HAP-1 (cell line): ENCODE data around the gene CPNE4.

ENCODE experiments used
- DNase-seq, 2 experiments: peaks; one replicate each; pipeline ENCODE4 v3.0.0-alpha.2; 2016 to 2020; ENCODE audit warnings: low spot score in 2 of 2
- H3K27me3 ChIP-seq: fragments of 250-450 bp; sonication (Bioruptor Pico); 2 replicates; pipeline ENCODE4 v1.5.1; 2020; ENCODE audit warnings: low read depth, mild to moderate bottlenecking, moderate library complexity
- H3K36me3 ChIP-seq: fragments of 250-450 bp; sonication (Bioruptor Pico); replicated peaks from 2 replicates; pipeline ENCODE4 v1.5.1; 2020; ENCODE audit warnings: mild to moderate bottlenecking
- H3K4me1 ChIP-seq: fragments of 250-450 bp; sonication (Bioruptor Pico); 2 replicates; pipeline ENCODE4 v1.5.1; 2020; ENCODE audit warnings: mild to moderate bottlenecking
- H3K4me3 ChIP-seq: fragments of 250-450 bp; sonication (Bioruptor Pico); 2 replicates; pipeline ENCODE4 v1.5.1; 2020; ENCODE audit warnings: mild to moderate bottlenecking, moderate library complexity
- H3K9me3 ChIP-seq: fragments of 250-450 bp; sonication (Bioruptor Pico); 2 replicates; pipeline ENCODE4 v1.5.1; 2020; ENCODE audit warnings: mild to moderate bottlenecking, moderate library complexity
- in situ Hi-C: fragments of 300-500 bp; cut with MboI; formaldehyde crosslinking; loops from 3 replicates; pipeline ENCODE4 v1.14.3; 2020; ENCODE audit warnings: low sequenced_read_pairs, inconsistent platforms, mixed read lengths

CPNE4 gene

DNA sequence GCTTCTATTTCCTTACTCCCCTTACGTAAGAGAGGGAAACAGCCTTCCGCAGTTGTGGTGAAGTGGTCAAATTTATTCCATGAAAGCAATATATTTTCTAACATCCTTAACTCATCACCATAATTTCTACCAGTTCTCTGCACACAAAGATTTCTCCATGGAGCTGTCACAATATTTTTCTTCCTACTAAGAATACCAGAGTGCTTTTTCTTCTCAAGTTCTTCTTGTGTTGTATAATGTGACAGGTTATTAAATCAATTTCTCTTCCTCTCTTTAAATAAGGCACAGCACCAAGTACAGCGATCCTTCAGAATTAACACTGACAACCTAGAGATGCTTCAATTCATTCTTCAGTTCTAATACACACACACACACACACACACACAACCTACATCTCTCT lies 153.0 kb downstream of the CPNE4 start:
- in situ Hi-C loops = no loop called here
- no peaks in the 10 kb centered on the region for H3K36me3 ChIP-seq
- DNase-seq = no peak
- no peaks in the 10 kb centered on the region for H3K9me3 ChIP-seq
- no peak overlapping the region for H3K4me3 ChIP-seq
- H3K27me3 ChIP-seq = no peaks in the 10 kb centered on the region
- H3K4me1 ChIP-seq = peaks cover 7% of the 10 kb centered on the region

DNA sequence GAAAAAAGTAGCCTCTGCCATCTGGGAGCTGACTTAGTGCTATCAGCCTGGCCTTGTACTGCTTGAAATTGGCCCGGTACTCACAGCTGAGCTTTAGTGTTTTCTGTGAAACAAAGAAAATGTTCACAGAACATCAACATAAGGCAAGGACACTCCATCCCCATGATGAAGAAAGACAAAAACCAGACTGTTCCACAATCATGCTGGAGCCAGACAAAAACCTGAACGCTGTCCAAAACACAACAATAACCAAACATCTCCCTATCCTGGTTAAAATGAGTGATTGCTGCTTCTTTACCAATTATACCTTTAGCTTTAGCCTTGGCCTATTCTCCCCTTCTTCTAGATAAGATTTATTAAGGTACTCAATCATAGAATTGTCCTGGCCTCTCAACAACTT lies 153.9 kb downstream of the CPNE4 start:
- no peaks in the 10 kb centered on the region for H3K9me3 ChIP-seq
- no peak for DNase-seq
- no peaks in the 10 kb centered on the region for H3K27me3 ChIP-seq
- no peaks in the 10 kb centered on the region for H3K36me3 ChIP-seq
- H3K4me1 ChIP-seq = peaks cover 3% of the 10 kb centered on the region
- in situ Hi-C loops = no loop called here
- no peak overlapping the region for H3K4me3 ChIP-seq

DNA sequence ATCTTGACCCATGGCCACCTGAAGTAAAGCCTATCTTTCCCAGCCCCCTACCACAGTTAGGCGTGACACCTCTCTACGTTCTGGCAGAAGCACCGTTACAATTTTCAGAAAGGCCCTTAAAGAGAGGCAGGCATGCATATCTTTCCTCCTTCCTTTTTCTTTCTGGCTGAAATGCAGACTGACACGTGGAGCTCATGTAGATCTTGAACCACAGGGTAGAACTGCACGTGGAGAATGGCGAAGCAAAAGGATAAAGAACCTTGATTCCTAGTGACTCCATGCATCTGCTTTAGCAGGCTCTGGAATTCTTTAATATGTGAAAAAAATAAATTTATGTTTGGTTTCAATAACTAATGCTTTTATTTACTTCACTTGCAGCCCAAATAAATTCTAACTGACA lies 166.6 kb downstream of the CPNE4 start:
- no peaks in the 10 kb centered on the region for H3K9me3 ChIP-seq
- no peaks in the 10 kb centered on the region for H3K36me3 ChIP-seq
- H3K27me3 ChIP-seq = peaks cover 13% of the 10 kb centered on the region
- no peak overlapping the region for H3K4me3 ChIP-seq
- H3K4me1 ChIP-seq = no peaks in the 10 kb centered on the region; the same call in 1 of the 2 replicates
- in situ Hi-C loops = no loop called here
- DNase-seq = no peak

DNA sequence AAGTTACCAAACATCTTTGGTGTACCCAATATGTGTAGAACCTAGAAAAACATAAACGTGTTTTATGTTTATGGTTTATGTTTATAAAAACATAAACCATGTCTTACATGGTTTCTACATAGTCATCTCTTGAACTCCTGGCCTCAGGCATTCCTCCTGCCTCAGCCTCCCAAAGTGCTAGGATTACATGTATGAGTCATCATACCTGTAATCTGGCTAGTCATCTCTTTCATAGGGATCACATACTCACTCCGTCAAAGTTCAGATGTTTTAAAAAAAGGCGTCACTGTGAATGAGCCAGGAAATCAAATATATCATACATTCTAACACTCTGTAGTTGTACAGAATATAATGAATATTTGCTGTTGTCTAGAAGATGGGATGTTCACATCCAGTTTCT lies 178.6 kb downstream of the CPNE4 start:
- Histone ChIP-seq H3K27me3 (peaks cover 6% of the 10 kb centered on the region), H3K36me3 (no peaks in the 10 kb centered on the region), H3K4me3 (no peak overlapping the region), H3K9me3 (no peaks in the 10 kb centered on the region), H3K4me1 (no peaks in the 10 kb centered on the region; the same call in 1 of the 2 replicates)
- no peak for DNase-seq
- in situ Hi-C loops = no loop called here

DNA sequence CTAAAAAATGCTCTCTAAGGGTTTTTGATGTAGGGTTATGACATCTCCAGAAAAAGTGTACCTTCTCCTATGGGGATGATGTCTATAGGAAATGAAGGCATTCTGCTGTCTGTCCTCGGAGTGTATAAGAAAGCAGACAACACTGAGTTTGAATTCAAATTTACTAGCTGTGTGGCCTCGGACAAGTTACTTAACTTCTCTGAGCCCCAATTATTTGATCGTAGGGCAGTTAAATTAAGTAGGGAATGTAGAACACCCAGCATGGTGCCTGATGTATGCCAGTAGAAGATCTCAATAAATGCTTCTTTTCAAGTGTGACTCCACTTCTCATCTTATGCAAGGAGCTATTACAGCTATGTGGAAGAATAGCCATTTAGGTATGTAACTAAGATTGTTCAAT lies 184.6 kb downstream of the CPNE4 start:
- Histone ChIP-seq H3K9me3 (no peaks in the 10 kb centered on the region), H3K4me1 (no peaks in the 10 kb centered on the region), H3K27me3 (peaks cover 2% of the 10 kb centered on the region; the same call in 1 of the 2 replicates), H3K4me3 (no peak overlapping the region), H3K36me3 (no peaks in the 10 kb centered on the region)
- DNase-seq = no peak
- in situ Hi-C loops = no loop called here

DNA sequence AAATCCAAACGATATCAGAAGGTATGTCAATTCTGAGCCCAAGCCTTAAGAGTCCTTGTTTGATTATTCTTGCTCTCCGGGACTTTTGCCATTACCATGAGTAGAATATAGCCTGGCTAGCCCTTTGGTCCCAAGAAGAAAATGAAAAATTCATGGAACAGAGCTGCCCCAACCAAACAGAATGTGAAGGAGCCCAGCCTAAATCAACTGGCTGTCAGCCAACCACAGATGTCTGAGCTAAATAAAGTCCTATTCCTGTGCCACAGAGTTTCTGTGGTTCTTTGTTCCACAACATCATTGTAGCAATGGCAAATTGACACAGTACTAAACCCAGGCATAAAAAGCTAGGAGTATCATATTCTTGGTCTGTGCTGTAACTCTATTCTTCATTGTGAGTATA lies 185.2 kb downstream of the CPNE4 start:
- Histone ChIP-seq H3K4me3 (no peak overlapping the region), H3K36me3 (no peaks in the 10 kb centered on the region), H3K27me3 (peaks cover 4% of the 10 kb centered on the region; the same call in 1 of the 2 replicates), H3K4me1 (no peaks in the 10 kb centered on the region), H3K9me3 (no peaks in the 10 kb centered on the region)
- in situ Hi-C loops = no loop called here
- DNase-seq = no peak

DNA sequence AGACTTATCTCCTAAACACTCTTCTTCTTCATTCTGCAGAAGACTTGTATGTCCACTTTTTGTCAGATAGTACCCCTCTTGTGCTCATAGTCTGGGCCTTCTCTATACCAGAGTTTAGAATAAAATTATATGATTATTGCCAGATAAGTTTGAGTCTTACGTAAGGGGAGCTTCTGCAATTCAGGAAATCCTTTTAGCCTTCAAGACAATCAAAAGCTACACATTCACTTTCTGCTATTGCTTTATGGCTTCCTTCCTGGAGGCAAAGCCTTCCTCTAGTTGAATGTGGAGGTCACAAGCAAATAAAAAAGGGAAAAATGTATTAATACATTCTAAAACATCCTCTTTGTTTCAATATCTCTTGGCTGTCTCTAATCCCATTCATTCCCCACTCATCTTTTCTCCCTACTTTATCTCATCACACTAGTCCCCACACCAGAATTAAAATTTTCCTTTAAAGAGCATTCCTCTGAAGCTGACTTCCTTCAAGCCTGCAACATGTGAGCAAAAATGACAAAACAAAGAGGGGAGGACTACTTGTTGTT lies 186.8 kb downstream of the CPNE4 start:
- H3K4me1 ChIP-seq = no peaks in the 10 kb centered on the region
- no peaks in the 10 kb centered on the region for H3K9me3 ChIP-seq
- in situ Hi-C loops = no loop called here
- H3K27me3 ChIP-seq = peaks cover 5% of the 10 kb centered on the region; the same call in 1 of the 2 replicates
- no peaks in the 10 kb centered on the region for H3K36me3 ChIP-seq
- no peak overlapping the region for H3K4me3 ChIP-seq
- DNase-seq = no peak

DNA sequence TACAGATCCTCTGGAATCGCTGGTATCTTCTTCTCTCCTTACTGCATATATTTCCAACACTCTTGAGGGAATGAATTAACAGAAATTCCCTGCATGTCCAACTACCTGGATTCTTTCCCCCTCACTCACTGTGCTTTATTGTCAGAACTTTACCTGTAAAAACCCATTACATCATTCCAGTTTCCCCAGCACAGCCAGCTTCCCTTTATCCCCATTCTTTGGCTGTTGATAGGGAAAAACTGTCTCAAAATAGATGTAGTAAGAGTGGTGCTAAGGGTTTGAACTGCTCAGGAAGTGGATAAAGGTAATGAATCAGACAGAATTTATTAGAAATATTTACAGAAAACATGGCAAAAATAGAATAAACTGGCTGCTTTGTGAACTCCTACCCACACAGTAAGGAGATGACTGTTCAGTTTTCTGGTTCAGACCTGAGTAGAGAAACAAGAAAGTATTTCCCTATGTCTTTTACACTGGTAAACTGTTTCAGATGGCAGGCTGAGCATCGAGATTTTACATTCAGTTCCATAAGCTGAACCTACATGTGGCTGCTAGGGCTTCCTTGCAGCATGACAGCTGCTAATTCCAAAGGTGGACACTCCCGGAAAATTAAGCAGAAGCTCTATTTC lies 188.4 kb downstream of the CPNE4 start:
- in situ Hi-C loops = no loop called here
- Histone ChIP-seq H3K9me3 (no peaks in the 10 kb centered on the region), H3K4me3 (no peak overlapping the region), H3K4me1 (no peaks in the 10 kb centered on the region), H3K36me3 (no peaks in the 10 kb centered on the region), H3K27me3 (peaks cover 5% of the 10 kb centered on the region; the same call in 1 of the 2 replicates)
- DNase-seq = no peak

DNA sequence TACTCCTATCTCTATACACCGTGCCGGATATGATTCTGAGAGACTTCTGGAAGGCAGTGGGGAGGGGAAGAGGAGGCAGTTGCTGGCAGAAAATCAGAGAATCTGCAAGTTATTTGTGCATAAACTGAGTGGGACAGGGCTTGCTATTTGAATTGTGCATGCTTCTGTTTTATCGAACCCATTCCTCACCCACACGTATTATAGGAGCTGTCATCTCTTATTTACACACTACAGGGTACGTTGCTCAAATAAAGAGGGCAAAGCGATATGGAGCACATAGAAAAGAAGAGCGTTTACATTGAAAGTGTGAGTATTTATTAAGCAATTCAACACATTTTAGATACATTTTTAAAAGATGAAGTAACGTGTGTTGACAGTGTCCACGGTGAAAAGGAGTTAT lies 191.6 kb downstream of the CPNE4 start:
- no peaks in the 10 kb centered on the region for H3K4me1 ChIP-seq
- H3K9me3 ChIP-seq = no peaks in the 10 kb centered on the region
- DNase-seq = no peak
- in situ Hi-C loops = no loop called here
- H3K27me3 ChIP-seq = peaks cover 5% of the 10 kb centered on the region; the same call in 1 of the 2 replicates
- no peaks in the 10 kb centered on the region for H3K36me3 ChIP-seq
- no peak overlapping the region for H3K4me3 ChIP-seq

DNA sequence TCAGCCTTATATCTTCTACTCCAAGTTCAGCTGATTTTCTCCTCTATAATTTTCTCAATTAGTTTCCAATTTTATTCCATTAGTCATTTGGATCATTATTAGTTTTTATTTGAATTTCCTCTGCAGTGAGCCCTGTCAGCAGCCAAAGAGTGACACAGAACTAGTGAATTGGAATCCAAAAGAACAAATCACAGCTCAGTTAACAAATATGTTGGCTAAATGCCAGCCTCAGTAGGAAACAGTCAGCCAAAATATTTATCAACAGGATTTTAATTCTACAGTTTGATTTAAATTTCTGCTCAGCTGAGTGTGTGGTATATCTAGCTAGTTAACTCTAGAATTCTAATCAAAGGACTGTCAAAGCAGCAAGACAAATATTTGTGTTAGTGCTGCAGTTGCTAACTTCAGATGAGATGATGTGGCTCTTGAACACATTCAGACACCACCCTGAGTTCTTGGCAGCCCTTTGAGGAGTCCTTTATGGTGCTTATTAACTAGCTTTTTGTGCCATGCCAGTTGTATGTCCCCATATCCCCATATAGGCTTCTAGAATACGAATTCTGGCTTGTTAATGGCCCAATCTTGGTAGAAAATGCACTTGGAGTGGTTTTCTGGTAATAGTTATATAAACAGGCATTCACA lies 194.5 kb downstream of the CPNE4 start:
- DNase-seq = no peak
- no peaks in the 10 kb centered on the region for H3K9me3 ChIP-seq
- H3K36me3 ChIP-seq = no peaks in the 10 kb centered on the region
- in situ Hi-C loops = no loop called here
- H3K27me3 ChIP-seq = peaks cover 3% of the 10 kb centered on the region; the same call in 1 of the 2 replicates
- H3K4me1 ChIP-seq = no peaks in the 10 kb centered on the region
- no peak overlapping the region for H3K4me3 ChIP-seq

DNA sequence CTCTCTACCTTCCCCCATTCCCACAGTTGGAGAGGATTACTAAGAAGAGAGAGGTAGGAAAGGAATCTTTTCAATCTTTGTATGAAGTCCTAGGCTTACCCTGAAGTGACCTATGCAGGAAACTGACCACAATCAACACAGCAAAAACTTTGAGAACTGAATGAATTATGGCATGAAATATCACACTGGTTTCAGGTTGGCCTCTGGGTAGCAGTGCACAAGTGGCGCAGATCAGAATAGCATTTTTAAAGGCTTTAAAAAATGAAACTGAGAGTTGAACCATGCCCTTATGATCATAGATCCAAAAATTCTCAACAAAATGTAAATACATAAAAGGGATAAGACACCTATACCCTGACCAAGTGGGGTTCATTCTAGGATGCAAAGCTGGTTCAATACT lies 198.9 kb downstream of the CPNE4 start:
- DNase-seq = no peak
- in situ Hi-C loops = no loop called here
- no peaks in the 10 kb centered on the region for H3K36me3 ChIP-seq
- H3K27me3 ChIP-seq = no peaks in the 10 kb centered on the region; the same call in 1 of the 2 replicates
- H3K9me3 ChIP-seq = no peaks in the 10 kb centered on the region
- peaks cover 6% of the 10 kb centered on the region; the same call in 1 of the 2 replicates for H3K4me1 ChIP-seq
- no peak overlapping the region for H3K4me3 ChIP-seq

DNA sequence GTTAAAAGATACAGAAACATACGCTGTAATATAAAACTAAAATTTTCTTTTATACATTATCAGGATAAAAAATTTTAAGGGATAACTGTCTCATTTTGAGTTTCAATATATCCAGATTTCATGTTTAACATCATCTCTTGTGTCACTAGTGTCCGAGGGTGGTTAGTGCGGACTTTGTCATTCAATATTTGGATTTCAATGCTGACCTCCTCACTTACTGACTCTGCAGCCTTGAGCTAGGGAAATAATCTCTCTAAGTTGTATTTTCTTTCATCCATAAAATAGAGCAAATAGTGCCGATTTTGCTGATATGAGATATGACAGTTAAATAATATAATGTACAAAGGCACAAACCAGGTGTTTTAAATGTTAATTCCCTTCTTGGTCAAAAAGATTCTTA lies 203.2 kb downstream of the CPNE4 start:
- Histone ChIP-seq H3K4me1 (peaks cover 6% of the 10 kb centered on the region; the same call in 1 of the 2 replicates), H3K36me3 (no peaks in the 10 kb centered on the region), H3K9me3 (no peaks in the 10 kb centered on the region), H3K27me3 (no peaks in the 10 kb centered on the region; the same call in none of the 2 replicates), H3K4me3 (no peak overlapping the region)
- in situ Hi-C loops = no loop called here
- DNase-seq = no peak

DNA sequence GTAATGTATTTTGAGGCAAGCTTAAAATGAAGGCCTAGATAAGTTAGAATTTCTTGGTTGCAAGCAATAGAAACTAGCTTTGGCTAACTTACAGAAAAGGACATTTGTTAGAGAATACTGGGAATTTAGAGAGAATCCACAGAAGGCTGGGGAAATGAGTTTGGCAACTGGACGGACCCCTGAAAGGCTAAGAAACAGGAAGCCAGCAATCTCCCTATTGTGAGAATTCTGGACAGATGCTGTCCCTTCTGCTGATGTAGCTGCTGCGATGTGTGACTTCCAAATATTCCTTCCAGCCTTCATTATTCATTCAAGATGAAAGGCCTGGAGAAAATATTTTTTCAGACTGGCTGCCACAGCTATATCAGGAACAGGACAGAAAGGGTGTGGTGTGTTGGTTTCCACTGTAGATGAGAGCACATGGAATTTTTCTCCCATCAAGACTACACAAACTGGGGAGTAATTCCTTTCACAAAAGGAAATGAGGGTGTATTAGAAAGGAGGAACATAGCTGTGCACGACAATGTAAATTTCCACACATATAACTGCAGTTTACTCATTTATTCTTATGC lies 213.5 kb downstream of the CPNE4 start:
- DNase-seq = no peak
- peaks cover 26% of the 10 kb centered on the region for H3K27me3 ChIP-seq
- no peak overlapping the region for H3K4me3 ChIP-seq
- H3K9me3 ChIP-seq = no peaks in the 10 kb centered on the region
- H3K36me3 ChIP-seq = no peaks in the 10 kb centered on the region
- in situ Hi-C loops = no loop called here
- no peaks in the 10 kb centered on the region; the same call in 1 of the 2 replicates for H3K4me1 ChIP-seq
